ENCODE data around the gene ACOD1.

The ACOD1 gene

DNA sequence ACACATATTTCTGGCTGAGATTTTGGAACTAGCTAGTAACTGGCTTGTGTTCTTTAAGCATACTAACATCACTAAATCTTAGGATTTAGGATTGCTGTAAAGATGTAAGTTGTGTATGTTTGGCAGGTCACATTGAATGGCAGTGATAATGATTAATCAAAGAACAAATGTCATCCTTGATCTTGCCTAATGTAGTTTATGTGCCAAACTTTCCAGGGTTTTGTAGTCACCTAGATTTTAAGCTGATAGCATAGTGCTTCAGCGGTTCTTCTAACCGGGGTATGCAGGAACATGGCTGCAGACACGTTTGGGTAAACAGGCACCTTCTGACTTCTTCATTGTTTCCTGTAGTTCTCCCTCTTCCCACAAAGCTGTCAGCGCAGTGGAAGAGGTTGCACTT lies 53.2 kb downstream of the ACOD1 start:
- no peak for DNase-seq (ENCODE audit: low spot score)
- TF ChIP-seq, protein P1, sequence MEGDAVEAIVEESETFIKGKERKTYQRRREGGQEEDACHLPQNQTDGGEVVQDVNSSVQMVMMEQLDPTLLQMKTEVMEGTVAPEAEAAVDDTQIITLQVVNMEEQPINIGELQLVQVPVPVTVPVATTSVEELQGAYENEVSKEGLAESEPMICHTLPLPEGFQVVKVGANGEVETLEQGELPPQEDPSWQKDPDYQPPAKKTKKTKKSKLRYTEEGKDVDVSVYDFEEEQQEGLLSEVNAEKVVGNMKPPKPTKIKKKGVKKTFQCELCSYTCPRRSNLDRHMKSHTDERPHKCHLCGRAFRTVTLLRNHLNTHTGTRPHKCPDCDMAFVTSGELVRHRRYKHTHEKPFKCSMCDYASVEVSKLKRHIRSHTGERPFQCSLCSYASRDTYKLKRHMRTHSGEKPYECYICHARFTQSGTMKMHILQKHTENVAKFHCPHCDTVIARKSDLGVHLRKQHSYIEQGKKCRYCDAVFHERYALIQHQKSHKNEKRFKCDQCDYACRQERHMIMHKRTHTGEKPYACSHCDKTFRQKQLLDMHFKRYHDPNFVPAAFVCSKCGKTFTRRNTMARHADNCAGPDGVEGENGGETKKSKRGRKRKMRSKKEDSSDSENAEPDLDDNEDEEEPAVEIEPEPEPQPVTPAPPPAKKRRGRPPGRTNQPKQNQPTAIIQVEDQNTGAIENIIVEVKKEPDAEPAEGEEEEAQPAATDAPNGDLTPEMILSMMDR (IDR thresholded peaks at IDR 0.05; ENCODE audit: extremely low read depth, missing control alignments) = no peak

DNA sequence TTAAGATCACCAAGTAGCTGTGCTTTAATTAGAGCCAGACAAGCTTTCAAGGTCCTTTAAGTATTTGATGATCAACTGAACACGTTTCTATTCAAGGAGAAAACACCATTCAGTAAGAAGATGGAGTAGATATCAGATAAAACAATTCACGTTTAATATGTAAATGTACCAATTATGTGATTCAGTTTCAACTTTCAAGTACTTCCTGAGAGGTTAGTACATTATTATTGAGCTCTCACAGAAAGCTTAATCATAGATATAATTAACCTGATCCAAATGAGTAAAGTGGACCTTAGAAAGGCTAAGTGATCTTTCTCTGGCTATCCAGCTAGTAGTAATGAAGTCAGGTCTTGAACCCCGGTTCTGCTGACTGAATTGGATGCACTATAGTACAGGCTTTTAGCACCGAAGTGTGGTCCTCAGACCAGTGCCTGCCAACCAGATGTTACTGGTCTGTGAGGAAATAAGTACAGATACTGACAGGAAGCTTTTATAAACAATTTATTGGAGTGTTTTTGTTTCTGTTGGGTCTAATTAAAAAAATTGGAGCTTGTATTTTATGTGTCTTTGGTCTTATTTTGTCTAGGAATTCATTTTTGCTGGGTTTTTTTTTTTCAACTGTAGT lies 53.8 kb downstream of the ACOD1 start:
- TF ChIP-seq, protein P1 (IDR thresholded peaks at IDR 0.05; ENCODE audit: extremely low read depth, missing control alignments) = no peak
- no peak for DNase-seq (ENCODE audit: low spot score)

DNA sequence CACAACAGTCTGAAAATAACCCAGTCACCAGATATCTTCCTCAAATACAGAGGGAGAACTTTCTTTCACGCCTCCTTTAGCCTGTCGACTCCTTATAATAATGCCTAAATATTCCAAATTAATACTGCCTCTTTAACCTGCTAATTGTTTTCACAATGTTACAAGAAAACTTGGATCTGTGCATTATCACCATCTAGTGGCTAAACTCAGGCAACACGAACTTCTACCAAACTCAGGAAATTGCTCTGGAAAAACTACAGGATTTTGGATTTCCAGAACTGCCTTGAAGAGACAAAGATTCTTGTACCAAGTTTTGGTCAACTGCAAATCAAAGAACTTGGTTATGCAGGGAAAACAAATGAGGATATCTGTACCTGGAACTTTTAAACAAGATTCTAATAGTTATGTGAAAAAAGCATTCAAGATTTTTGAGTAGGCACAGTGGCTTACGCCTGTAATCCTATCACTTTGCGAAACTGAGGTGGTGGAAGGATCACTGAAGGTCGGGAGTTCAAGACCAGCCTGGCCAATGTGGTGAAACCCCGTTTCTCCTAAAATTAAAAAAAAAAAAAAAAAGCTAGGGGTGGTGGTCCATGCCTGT lies 54.4 kb downstream of the ACOD1 start:
- TF ChIP-seq, protein P1 (IDR thresholded peaks at IDR 0.05; ENCODE audit: extremely low read depth, missing control alignments) = peak; percentile 30
- no peak for DNase-seq (ENCODE audit: low spot score)
